AG20443 (cell line): ENCODE data around the gene MTG2.
"Not testable (repeated sequence)": the region's sequence is repeated elsewhere in the genome, so short reads cannot be mapped to it uniquely, and the experiment has no call there.

Experiments used
- DNase-seq: peaks from one replicate; pipeline ENCODE4 v3.0.0; 2012; ENCODE audit warnings: low spot score, mixed read lengths

MTG2 gene

DNA sequence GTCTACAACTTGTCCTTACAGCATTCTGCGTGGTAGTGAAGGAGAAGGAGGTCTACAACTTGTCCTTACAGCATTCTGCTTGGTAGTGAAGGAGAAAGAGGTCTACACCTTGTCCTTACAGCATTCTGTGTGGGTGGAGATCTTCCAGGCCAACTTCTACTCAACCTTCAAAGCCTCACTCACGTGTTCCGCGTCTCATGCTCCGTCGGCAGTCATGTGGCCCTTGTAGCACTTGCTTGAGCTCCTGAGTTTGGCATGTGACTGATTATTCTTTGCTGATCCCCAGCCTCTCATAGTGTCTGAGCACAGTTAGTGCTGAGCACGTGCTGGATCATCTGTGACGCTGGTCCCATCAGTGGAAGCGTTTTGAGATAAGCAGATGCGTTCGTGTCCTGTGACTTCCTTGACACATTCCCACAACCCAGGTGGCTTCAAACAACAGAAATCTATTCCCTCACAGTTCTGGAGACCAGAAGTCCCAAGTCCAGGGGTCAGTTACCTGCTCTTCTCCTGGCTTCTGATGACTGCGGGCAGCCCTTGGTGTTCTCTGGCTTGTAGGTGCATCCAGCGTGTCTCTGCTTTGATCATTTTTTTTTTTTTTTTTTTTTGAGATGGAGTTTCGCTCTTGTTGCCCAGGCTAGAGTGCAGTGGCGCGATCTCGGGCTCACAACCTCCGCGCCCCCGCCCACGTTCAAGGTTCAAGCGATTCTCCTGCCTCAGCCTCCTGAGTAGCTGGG, 36.6 kb upstream of the MTG2 start:
- DNase-seq = no peak

DNA sequence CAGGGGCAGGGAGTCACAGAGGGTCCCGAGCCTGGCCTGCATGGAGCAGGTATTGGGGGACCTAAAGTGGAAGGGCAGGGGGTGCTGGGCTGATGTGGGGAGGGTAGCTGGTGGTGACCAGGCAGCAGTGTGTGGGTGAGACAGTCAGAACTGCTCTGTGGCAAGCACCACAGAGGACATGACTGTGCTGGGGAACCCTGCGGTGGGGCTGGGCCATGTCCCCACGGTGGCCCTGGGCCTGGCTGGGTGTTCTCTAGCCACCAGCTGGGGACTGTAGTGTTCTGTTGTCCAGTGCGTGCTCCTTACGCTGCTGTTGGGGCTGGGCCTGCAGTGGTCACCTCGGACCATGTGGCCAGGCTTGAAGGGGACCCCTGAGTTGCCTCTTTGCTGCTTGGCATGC, 35.7 kb upstream of the MTG2 start:
- no peak for DNase-seq

DNA sequence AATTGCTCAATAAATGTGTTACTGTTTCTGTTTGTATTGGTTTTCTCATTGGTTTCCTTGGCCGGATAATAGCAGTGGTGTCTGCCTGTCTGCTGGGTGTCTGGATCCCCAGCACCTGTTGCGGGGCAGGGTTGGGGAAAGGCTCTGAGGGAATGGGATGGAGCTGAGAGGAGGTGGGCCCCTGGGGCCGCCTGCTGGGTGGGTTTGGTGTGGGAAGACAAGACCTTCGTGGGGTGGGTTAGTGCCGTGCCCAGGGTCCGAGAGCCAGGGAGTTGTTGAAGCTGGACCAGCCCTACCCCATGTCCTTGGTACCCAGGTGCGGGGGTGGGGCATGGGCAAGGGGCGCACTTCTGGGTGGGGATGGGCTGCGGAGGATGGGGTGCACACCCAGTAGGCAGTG, 35.3 kb upstream of the MTG2 start:
- no peak for DNase-seq

DNA sequence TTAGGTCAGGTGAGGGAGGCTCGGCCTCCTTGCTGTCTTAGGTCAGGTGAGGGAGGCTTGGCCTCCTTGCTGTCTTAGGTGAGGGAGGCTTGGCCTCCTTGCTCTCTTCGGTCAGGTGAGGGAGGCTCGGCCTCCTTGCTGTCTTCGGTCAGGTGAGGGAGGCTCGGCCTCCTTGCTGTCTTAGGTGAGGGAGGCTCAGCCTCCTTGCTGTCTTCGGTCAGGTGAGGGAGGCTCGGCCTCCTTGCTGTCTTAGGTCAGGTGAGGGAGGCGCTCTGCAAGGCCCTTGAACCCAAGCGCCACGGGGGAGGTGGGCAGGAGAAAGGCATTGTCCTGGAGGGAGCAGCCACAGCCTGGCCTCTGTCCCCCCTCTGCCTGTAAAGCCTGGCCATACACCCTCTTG, 34.4 kb upstream of the MTG2 start:
- not testable (repeated sequence) for DNase-seq

DNA sequence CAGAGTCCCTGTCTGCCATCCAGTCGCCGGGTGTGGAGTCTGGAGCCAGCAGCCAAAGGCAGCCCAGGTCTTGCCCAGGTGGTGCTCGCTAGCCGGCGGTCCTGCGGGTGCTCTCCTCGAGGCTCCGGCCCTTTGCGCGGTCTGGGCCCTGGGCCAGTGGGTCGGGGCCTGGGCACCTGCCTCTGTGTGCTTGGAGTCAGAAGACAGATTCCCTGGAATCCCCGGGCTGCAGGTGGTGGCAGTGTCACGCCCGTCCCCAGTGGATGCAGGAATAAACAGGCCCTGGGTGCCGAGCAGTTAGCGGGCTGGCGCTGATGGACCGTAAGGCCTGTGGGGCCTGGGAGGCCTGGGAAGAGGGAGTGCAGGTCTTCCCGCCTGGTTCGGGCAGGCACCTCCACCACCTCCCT, 33.9 kb upstream of the MTG2 start:
- no peak for DNase-seq

DNA sequence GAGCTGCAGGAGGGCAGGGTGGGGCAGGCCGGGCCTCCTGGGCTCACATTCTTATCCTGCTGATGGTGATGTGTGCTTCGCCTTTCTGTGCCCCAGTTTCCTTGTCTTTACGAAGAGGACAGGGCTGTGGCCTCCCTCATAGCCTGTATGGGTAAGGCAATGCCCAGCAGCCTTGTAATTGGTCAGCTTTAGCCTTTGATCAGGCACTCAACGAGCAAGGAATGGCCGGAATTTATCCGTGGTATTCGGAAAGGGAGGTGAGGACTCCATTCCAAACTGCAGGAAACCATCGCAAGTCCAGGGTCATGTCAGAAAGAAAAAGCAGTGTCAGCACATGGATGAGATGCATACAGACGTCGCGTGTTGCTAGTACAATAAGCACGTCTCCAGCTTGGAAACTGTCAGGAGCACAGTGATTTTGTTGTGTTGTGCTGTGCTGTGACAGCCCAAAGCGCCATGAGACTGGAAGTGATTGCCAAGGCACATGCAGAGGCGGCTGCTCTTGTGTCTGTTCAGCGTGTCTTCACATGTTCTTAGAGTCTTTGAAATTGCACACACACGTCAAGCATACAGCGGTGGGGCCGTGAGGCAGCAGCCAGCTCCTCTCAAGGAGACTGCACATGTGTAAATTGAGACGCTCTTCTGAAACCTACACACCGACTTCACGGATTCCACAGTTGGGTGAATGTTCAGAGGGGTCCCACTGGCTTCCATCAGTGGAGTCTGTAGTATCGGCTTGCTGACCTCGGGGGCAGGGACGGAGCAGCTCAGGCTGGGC, 33.1 kb upstream of the MTG2 start:
- no peak for DNase-seq

DNA sequence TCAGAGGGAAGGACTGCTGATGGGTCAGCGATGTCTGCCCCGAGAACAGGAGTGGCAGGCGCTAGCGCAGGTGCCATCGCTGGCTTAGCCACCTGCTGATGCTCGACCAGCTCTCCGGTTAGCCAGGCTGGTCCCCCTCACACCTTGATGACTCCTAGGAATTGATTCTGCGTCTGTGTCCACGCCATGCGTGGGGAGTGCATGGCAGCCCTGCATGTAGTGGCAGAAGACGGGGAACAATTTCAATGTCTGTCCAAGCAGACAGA, 32.6 kb upstream of the MTG2 start:
- DNase-seq = no peak

DNA sequence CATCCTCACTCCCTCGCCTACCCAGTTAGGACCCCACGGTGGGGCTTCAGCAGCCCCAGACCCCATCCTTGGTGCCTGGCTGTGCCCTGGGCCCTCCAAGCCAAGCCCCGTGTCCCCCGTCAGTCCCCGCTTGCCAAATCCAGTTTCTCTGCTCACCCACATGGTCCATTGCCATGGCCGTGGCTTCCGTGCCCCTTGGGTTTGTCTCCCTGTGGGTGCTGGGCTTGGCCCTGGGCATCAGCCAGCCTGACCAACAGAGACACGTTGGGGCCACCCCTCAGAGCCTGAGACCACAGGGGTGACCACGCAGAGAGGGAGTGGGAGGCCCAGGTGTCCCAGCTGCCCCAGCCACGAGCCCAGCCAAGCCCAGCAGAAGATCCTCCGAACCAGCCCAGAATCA, 31.6 kb upstream of the MTG2 start:
- DNase-seq = no peak

DNA sequence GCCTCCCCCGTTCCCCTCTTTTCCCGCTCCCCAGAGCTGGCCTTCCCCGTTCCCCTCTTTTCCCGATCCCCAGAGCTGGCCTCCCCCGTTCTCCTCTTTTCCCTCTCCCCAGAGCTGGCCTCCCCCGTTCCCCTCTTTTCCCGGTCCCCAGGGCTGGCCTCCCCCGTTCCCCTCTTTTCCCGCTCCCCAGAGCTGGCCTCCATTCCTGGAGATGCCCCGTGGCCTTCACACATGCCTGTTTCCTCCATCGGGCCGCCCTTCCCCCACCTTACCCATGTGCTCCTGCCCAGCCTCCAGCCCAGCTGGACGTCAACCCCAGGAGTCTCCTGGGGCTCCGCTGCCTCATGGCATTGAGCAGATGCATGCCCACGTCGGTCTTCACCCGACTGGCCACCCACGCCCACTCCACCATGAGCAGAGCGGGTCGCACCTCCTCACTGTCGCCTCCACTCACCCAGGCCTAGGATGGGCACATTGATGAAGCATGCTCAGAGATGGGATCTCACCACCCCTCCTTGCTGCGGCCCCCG, 30.9 kb upstream of the MTG2 start:
- DNase-seq = no peak

DNA sequence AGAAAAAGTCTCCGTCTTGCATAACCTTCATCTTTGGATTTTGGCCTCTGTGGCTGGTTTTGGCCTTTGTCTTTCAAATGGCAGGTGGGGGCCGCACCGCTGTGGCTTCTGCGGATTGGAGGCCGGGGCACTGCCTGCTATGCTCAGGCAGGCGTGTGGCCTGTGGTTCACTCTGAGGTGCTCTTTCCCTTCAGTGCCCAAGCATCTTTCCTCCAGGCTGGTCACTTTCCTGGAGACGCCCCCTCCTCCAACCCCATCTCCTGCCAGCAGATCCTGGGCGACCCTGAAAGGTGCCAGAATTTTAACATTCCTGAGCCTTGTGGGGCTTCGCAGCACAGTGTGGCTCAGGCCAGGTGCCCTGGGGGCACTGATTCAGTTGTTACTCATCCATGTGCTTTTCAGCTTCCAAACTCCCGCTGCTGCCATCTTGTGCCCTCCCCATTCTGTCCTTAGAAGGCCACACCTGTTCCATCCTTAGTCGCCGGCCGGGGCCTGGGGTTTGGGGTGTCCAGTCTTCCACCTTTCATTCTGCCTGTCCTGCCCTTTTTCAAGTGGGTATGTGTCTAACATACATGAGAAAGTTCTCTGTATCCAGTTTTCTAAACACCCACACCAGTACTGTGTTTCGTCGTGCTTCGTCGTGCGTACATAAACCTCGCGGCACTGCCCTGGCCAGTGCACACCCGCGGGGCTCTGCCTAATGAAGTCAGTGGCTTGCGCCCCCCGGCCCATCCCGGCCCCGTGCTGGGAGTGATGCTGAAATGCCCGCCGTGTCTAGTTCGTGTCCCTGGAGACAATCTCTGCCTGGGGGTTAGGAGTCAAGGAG, 27.2 kb upstream of the MTG2 start:
- DNase-seq = no peak

DNA sequence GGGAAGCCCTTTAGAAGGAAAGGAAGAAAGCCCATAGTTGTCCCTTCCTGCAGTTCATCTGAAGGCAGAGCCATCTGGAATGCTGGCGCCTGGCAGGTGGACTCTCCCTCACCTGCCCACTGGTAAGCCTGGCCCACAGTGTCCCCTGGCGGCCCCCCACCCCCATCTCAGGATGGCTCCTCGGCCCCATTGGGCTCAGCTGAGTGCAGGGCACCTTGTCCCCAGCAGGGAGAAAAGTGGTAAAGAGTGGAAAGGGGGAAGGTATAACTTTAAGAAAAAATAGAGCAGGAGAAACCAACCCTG, 26.6 kb upstream of the MTG2 start:
- no peak for DNase-seq

DNA sequence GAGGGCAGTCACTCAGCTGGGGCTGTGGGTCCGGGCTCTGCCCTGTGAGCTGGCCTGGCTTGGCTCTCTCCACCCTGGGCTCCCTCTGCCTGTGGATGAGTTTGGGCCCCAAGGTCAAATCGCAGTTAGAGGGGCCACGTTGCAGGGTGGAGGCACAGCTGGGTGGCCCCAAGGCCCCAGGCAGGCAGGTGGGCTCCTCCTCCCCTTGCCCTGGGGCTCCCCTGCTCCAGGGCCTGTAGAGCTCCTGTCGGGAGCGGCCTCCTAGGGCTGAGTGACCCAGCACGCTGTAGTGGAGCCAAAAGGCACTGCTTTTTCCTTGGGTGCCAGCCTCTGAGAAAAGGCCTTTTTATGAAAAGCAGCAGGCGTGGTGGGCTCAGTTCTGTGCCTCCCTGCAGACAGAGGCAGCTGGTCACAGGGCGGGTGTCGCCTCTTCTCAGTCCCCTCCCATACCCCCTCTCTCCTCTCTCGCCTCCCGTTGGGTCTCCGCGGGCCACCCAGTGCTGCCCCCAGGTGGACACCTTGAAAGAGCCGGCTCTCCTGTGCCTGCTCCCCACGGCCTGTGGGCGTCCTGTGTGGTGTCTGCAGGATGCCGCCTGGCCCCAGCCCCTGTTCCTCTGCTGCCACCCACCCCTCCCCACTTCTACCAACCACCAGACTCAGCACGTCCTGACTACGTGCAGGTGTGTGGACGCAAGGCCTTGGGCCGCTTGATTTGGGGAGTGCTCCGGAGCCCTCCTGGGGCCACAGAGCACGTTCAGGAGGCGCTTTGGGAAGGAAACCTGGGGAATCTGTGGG, 26.0 kb upstream of the MTG2 start:
- peak; percentile 88 for DNase-seq

DNA sequence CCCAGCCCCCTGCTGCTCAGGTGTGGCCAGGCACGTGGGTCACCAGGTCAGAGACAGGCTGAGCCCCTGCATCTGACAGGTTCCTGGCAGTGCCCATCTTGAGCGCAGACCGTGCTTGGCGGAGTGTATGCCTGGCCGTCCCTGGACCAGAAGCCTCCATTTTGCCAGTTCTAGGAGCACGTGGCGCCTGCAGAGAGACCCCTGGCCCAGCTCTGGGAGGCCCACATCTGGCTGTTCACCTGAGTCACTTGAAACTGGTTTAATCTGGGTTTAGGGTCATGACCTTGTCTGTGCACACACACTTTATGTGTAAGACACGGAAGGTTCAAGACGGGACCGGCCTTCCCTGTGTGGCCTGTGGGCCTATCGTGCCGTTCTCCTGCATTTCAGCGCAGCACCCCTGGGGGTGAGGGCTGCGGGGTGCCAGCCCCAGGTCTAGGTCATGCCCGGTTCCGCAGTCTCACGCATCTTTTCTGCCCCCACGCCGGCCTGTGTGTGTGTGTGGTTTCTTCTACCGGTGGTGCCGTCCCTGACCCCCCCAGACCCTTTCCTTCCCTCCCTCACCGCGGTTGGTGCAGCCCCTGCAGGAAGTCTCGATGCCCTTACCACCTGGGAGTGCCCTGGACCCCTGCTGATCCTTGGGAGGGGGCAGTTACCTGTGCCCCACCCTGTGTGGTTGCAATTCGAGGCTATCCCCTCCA, 25.3 kb upstream of the MTG2 start:
- no peak for DNase-seq

DNA sequence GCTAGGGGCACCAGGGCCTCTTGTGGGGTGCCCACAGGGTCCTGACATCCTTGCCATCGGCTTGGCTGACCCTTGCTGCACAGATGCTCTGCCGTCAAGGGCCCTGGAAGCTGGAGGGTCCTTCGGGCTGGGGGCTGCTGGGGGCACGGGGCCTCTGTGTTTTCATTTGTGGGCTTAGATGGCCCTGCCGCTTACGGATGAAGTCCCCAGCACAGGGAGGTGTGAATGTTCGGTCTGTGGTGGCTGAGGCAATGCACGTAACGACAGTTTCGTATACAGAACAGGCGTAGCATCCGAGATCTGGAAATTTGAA, 24.8 kb upstream of the MTG2 start:
- no peak for DNase-seq

DNA sequence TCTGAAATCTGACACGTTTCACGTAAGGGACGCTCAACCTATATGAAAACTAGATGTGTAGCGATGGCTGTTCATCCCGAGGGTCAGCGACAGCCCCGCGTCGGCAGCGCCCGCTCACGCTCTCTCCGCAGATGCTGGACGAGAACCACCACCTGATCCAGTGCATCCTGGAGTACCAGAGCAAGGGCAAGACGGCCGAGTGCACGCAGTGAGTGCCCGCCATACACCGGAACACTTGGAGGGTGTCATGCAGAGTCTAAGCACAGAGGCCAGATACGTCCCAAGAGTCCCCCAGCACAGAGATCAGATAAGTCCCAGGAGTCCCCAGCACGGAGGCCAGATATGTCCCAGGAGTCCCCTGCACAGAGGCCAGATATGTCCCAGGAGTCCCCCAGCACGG, 24.3 kb upstream of the MTG2 start:
- no peak for DNase-seq

DNA sequence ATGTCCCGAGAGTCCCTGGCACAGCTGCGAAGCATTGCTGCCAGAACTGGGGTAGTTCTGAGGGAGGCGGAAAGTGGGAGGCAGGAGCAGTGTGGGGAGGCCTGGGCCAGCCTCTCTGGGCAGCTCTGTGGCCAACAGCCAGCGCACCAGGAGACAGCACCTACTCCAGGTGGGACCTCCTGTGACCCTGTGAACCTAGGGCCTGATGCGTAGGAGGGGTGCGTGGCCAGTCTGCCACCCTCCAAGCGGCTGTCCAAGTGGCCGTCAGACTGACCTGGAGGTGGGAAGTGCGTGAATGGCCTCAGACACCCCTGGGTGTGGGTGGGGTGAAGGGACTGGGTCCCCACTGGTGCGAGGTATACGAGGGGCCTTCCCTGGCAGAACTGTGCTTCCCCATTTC, 23.8 kb upstream of the MTG2 start:
- DNase-seq = no peak

DNA sequence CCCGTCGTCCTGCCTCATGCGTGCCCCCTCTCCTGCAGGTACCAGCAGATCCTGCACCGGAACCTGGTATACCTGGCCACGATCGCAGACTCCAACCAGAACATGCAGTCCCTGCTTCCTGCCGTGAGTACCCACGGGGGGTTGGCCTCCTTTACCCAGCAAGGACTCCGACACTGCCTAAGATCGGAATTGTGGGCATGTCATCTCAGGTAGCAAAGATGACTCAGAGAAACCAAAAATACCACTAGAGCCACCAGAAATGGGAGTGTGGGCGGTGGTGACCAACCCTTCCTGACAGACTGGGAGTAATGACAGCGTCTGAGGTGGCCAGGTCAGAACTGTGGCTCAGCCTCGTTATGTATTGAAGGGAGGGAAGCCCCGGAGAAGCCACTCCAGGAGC, 23.0 kb upstream of the MTG2 start:
- DNase-seq = no peak

DNA sequence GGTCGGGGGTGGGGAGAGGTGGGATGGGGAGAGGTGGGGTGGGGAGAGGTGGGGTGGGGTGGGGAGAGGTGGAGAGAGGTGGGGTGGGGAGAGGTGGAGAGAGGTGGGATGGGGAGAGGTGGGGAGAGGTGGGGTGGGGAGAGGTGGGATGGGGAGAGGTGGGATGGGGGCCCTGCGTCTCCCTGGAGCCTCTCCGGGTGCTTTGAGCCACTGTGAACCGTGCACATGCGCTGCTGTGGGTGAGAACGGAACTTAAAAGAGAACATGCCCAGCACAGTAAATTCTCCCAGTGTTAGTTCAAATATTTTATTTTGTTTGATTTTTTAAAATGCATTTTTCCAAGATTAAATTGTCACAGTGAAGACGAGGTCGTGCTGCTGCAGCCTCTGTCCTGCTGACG, 22.6 kb upstream of the MTG2 start:
- no peak for DNase-seq

DNA sequence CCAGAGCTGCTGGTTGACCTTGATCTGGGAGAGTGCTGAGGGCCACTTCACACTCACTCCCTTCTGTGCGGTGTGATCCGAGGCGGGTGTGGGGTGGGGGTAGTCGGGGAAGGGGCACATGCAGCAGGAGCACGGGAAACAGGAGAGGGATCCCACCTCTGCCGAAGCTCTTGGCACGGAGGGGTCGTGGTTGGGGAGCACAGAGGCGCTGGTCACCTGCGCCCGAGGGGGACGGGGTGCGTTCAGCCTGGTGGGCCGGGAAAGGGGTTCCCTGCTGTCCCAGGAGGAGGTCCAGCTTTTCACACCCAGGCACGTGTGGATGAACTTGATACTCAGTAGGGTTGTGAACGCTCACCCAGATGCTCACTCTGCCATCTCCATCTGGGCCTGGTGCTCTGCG, 22.0 kb upstream of the MTG2 start:
- DNase-seq = no peak

DNA sequence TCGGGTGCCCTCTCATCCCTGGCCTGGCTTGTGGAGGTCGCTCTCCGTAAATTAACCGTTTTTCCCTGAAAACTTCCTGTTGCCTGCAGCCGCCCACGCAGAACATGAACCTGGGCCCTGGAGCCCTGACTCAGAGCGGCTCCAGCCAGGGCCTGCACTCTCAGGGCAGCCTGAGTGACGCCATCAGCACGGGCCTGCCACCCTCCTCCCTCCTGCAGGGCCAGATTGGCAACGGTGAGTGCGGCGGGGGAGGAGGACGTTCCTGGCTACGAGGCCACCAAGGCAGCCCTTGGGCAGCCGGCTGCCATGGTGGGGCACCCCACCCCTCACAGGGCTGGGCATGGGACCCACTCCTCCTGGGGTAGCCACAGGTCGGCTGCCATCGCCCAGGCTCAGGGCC, 21.5 kb upstream of the MTG2 start:
- DNase-seq = no peak

DNA sequence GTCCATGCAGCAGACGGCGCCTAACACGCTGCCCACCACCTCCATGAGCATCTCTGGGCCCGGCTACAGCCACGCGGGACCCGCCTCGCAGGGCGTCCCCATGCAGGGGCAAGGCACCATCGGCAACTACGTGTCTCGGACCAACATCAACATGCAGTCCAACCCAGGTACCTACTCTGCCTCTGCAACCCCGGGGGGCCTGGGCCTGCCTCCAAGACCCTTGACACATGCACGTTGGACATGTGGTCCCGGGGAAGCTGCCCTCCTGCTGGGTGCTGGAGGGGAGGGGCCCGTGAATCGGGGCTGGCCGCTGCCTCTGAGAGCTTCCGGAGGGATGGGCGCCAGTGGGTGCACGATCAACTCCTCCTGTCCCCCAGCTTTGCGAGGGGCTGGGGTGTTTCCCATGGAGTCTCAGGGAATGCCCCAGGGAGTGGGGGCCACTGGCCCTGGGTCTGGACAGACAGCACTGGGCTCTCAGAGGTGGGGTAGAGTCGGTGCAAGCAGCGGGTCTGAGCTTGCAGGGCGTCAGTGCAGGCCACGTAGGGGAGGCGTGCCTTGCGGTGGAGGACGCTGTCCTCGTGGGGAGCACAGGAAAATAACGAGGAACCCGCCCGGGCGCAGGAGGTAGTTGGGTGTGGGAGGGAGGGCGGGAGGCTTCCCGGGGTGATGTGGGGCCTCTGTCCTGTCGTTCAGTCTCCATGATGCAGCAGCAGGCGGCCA, 19.9 kb upstream of the MTG2 start:
- DNase-seq = no peak
